SK-N-SH (cell line): ENCODE results near the gene PDIK1L. TPM values are rescaled to one million over a fixed set of nuclear protein-coding genes. Genes with fewer than 3 reads are reported as not detected.

Experiments used
- CTCF ChIA-PET: fragments of 300-600, 350-600 bp; formaldehyde crosslinking; extraction: SDS; loops from one replicate; lab custom pipeline; 2021; lab: Yijun Ruan, JAX
- POLR2A ChIA-PET: fragments of 350-600 bp; sonication (Branson Sonifier 250); formaldehyde crosslinking; extraction: SDS; loops from one replicate; lab custom pipeline; 2020; ENCODE audit warnings: antibody characterized with exemption, inconsistent platforms; lab: Yijun Ruan, JAX
- DNase-seq: peaks from one replicate; pipeline ENCODE4 v3.0.0; 2012
- H2AFZ ChIP-seq: fragments of 200-600 bp; sonication (generic); 2 replicates; pipeline ENCODE4 v1.8.1; 2016; ENCODE audit warnings: antibody characterized with exemption, mild to moderate bottlenecking, low read depth
- H3F3A ChIP-seq: fragments of 200-600 bp; sonication (generic); replicated peaks from 2 replicates; pipeline ENCODE3; 2016; ENCODE audit warnings: antibody characterized with exemption, mild to moderate bottlenecking; ENCODE audit not compliant: insufficient read depth
- H3K27ac ChIP-seq, 2 experiments: fragments of 200-500 bp in 1 of 2; fragments of 200-600 bp in 1 of 2; sonication (Bioruptor generic) in 1 of 2; sonication (generic), shearing (Covaris generic) in 1 of 2; 2 replicates each; pipeline versions ENCODE4 v1.5.1 to v1.6.1; 2014 to 2016; ENCODE audit warnings: low read depth in 2 of 2, inconsistent platforms in 1 of 2, low read length in 1 of 2, mild to moderate bottlenecking in 1 of 2, mixed read lengths in 1 of 2
- H3K27me3 ChIP-seq: fragments of 200-600 bp; sonication (generic), shearing (Covaris generic); 2 replicates; pipeline ENCODE4 v1.6.1; 2016; ENCODE audit warnings: mixed run types; ENCODE audit not compliant: insufficient read depth
- H3K36me3 ChIP-seq, 2 experiments: fragments of 200-500 bp in 1 of 2; fragments of 200-600 bp in 1 of 2; sonication (Bioruptor generic) in 1 of 2; sonication (generic) in 1 of 2; replicated peaks in 1 of 2; 2 replicates each; pipeline versions ENCODE3 to v1.5.1; 2014 to 2016; ENCODE audit warnings: low read length in 1 of 2, mild to moderate bottlenecking in 1 of 2; ENCODE audit not compliant: insufficient read depth in 2 of 2, control insufficient read depth in 1 of 2
- H3K4me1 ChIP-seq, 2 experiments: fragments of 200-500 bp in 1 of 2; fragments of 200-600 bp in 1 of 2; sonication (Bioruptor generic) in 1 of 2; sonication (generic), shearing (Covaris generic) in 1 of 2; 2 replicates each; pipeline versions ENCODE4 v1.5.1 to v1.6.1; 2014 to 2016; ENCODE audit warnings: low read depth in 1 of 2, low read length in 1 of 2, mixed run types in 1 of 2; ENCODE audit not compliant: insufficient read depth in 2 of 2, control insufficient read depth in 1 of 2
- H3K4me2 ChIP-seq: fragments of 200-600 bp; sonication (generic), shearing (Covaris generic); 2 replicates; pipeline ENCODE4 v1.6.1; 2017; ENCODE audit warnings: mixed run types
- H3K4me3 ChIP-seq, 2 experiments: fragments of 200-500 bp in 1 of 2; fragments of 200-600 bp in 1 of 2; sonication (Bioruptor generic) in 1 of 2; sonication (generic), shearing (Covaris generic) in 1 of 2; 2 replicates each; pipeline versions ENCODE4 v1.5.1 to v1.8.1; 2014 to 2016; ENCODE audit warnings: low read depth in 2 of 2, inconsistent platforms in 1 of 2, low read length in 1 of 2, mild to moderate bottlenecking in 1 of 2, mixed read lengths in 1 of 2, moderate library complexity in 1 of 2
- H3K79me2 ChIP-seq: fragments of 200-600 bp; sonication (generic); 2 replicates; pipeline ENCODE4 v1.8.1; 2017; ENCODE audit warnings: mild to moderate bottlenecking; ENCODE audit not compliant: insufficient read depth
- H3K9ac ChIP-seq: fragments of 200-600 bp; sonication (generic); 2 replicates; pipeline ENCODE4 v1.6.1; 2017; ENCODE audit warnings: mixed run types
- H3K9me2 ChIP-seq: fragments of 200-600 bp; sonication (generic); 2 replicates; pipeline ENCODE4 v1.6.1; 2017; ENCODE audit warnings: mixed run types
- H3K9me3 ChIP-seq: fragments of 200-600 bp; sonication (generic); 2 replicates; pipeline ENCODE4 v1.6.1; 2017; ENCODE audit warnings: mixed run types, mild to moderate bottlenecking, moderate library complexity
- H4K20me1 ChIP-seq: fragments of 200-600 bp; sonication (generic); 2 replicates; pipeline ENCODE4 v1.6.1; 2017; ENCODE audit warnings: mild to moderate bottlenecking, mixed run types; ENCODE audit not compliant: insufficient read depth
- CHD2 ChIP-seq: fragments of 150-350 bp; IDR thresholded peaks from 2 replicates; pipeline ENCODE4 v1.6.1; 2018; ENCODE audit warnings: low read length; ENCODE audit not compliant: partially characterized antibody
- EP300 ChIP-seq, 2 experiments: IDR thresholded peaks; 2 replicates each; pipeline versions ENCODE4 v1.4.0 to v1.6.1; 2012; ENCODE audit warnings: borderline replicate concordance in 1 of 2, low read depth in 1 of 2, low read length in 1 of 2
- EZH2phosphoT487 ChIP-seq: fragments of 200-600 bp; sonication (generic); IDR thresholded peaks from 2 replicates; pipeline ENCODE4 v1.6.1; 2017; ENCODE audit warnings: low read depth, mixed run types, mild to moderate bottlenecking, antibody characterized with exemption, moderate library complexity, borderline replicate concordance
- FOSL2 ChIP-seq: IDR thresholded peaks from 2 replicates; pipeline ENCODE4 v1.4.0; 2012; ENCODE audit warnings: low read depth, mild to moderate bottlenecking, moderate library complexity, borderline replicate concordance
- FOXJ3 ChIP-seq: sonication (generic); formaldehyde crosslinking; IDR thresholded peaks from 2 replicates; pipeline ENCODE4 v1.5.1; 2020; ENCODE audit warnings: mild to moderate bottlenecking, missing genetic modification reagents
- GATA2 ChIP-seq: sonication (generic); formaldehyde crosslinking; IDR thresholded peaks from 2 replicates; pipeline ENCODE4 v1.5.0; 2020; ENCODE audit warnings: mild to moderate bottlenecking, missing genetic modification reagents
- IRF3 ChIP-seq: fragments of 150-350 bp; IDR thresholded peaks from 2 replicates; pipeline ENCODE4 v1.6.1; 2016; ENCODE audit warnings: mild to moderate bottlenecking, low read depth, low read length
- JUND ChIP-seq: IDR thresholded peaks from 2 replicates; pipeline ENCODE4 v1.4.0; 2012
- MEF2A ChIP-seq: IDR thresholded peaks from 2 replicates; pipeline ENCODE4 v1.4.0; 2012; ENCODE audit warnings: low read depth, borderline replicate concordance
- MXI1 ChIP-seq: IDR thresholded peaks from 2 replicates; pipeline ENCODE4 v1.6.1; 2012; ENCODE audit warnings: mild to moderate bottlenecking, low read depth, low read length, improper control_type of control experiment
- PBX3 ChIP-seq: IDR thresholded peaks from 2 replicates; pipeline ENCODE4; 2012
- POLR2AphosphoS5 ChIP-seq: IDR thresholded peaks from 2 replicates; pipeline ENCODE4 v1.6.1; 2012; ENCODE audit warnings: low read depth, low read length
- RAD21 ChIP-seq: IDR thresholded peaks from 2 replicates; pipeline ENCODE4 v1.6.1; 2012; ENCODE audit warnings: mild to moderate bottlenecking, low read length
- RFX5 ChIP-seq: IDR thresholded peaks from 2 replicates; pipeline ENCODE4 v1.6.1; 2012; ENCODE audit warnings: mild to moderate bottlenecking, improper control_type of control experiment, low read length
- SIN3A ChIP-seq: IDR thresholded peaks from 2 replicates; pipeline ENCODE4 v1.6.1; 2012; ENCODE audit warnings: low read depth, mild to moderate bottlenecking, low read length, moderate library complexity, borderline replicate concordance
- SMC3 ChIP-seq: IDR thresholded peaks from 2 replicates; pipeline ENCODE4 v1.6.1; 2012; ENCODE audit warnings: low read depth, low read length, improper control_type of control experiment
- TAF1 ChIP-seq: IDR thresholded peaks from 2 replicates; pipeline ENCODE4 v1.6.1; 2012; ENCODE audit warnings: low read depth, mild to moderate bottlenecking, low read length, moderate library complexity, borderline replicate concordance
- TEAD4 ChIP-seq: IDR thresholded peaks from 2 replicates; pipeline ENCODE4 v1.4.0; 2012; ENCODE audit warnings: mild to moderate bottlenecking, borderline replicate concordance; ENCODE audit not compliant: insufficient read depth
- YY1 ChIP-seq: IDR thresholded peaks from 2 replicates; pipeline ENCODE4 v1.4.0; 2012; ENCODE audit warnings: low read depth, mild to moderate bottlenecking
- WGBS: methylation state at CpG from one replicate; pipeline ENCODE4 v1.1.6; 2017; ENCODE audit warnings: low lambda C conversion rate; 5-methylcytosine and 5-hydroxymethylcytosine counted together
- polyA plus RNA-seq, 3 experiments: library from polyadenylated mRNA; depleted of rRNA; stranded (reverse); fragments of >200 nt; gene quantifications; 2 replicates each; pipeline ENCODE4 v1.2.3, GENCODE V29; 2012
- TF ChIP-seq, protein P1 (sequence below): IDR thresholded peaks from 2 replicates; pipeline ENCODE4 v1.4.0; 2012; ENCODE audit warnings: low read depth, borderline replicate concordance

PDIK1L gene
- polyA plus RNA-seq, 1 of the 3 experiments (the other 2 are of a cell fraction), result 1.2 TPM

DNA sequence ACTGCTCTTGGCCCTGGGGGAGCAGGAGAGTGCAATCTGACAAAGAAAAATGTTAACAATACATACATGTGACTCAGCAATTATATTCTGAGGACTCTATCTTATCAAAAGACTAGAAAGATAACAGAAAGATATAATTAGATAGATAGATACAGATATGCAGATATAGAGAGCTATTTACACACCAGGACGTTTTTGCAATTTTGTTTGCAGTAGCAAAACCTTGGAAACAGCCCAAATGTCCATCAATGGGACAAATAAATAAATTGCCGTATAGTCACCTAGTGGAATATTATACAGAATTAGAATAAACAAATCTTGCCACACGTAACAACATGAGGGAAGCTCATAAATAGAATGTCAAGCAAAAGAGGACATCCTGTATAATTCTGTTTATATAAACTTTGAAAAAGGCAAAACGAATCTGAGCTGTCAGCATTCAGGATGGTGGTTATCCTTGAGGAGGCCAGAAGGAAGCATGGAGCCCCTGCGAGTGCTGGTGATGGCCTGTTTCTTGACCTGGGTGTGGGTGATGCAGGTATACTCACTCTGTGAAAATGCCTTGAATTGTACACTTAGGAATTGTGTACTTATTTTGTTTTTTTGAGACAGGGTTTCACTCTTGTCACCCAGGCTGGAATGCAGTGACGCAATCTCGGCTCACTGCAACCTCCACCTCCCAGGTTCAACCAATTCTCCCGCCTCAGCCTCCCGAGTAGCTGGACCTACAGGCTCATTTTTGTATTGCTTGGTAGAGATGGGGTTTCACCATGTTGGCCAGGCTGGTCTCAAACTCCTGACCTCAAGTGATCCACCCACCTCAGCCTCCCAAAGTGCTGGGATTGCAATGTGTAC is 31.4 kb upstream of the PDIK1L start:
- TF ChIP-seq FOSL2 (no peak), YY1 (no peak), FOXJ3 (no peak), TEAD4 (no peak), GATA2 (CRISPR knock-in tag) (no peak), JUND (no peak), EP300 (IDR thresholded peaks at IDR 0.05; ENCODE audit: borderline replicate concordance in 1 of 2, low read depth in 1 of 2, low read length in 1 of 2) (no peak), RAD21 (no peak), MEF2A (no peak), SMC3 (no peak), CHD2 (no peak), POLR2AphosphoS5 (no peak), SIN3A (no peak), MXI1 (no peak), RFX5 (no peak), EZH2phosphoT487 (no peak)
- TF ChIP-seq, protein P1, sequence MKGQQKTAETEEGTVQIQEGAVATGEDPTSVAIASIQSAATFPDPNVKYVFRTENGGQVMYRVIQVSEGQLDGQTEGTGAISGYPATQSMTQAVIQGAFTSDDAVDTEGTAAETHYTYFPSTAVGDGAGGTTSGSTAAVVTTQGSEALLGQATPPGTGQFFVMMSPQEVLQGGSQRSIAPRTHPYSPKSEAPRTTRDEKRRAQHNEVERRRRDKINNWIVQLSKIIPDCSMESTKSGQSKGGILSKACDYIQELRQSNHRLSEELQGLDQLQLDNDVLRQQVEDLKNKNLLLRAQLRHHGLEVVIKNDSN, result no peak
- no peak overlapping the region for H3K27ac ChIP-seq
- H2AFZ ChIP-seq, result no peak overlapping the region
- no peaks in the 10 kb centered on the region for H3K9me3 ChIP-seq
- H3K4me3 ChIP-seq, result no peak overlapping the region
- H3K27me3 ChIP-seq, result peaks cover 10% of the 10 kb centered on the region
- WGBS, result 72% methylated on average over 9 of the region's 9 CpGs
- no peak for DNase-seq
- H3K4me2 ChIP-seq, result no peak overlapping the region
- no peaks in the 10 kb centered on the region for H3K9me2 ChIP-seq
- no peaks in the 10 kb centered on the region for H3K4me1 ChIP-seq
- no peaks in the 10 kb centered on the region for H3F3A ChIP-seq
- POLR2A ChIA-PET, result no interaction called here
- CTCF ChIA-PET, result interaction anchor here (0.9 to 2.2 kb wide), 5 partner anchors 22 to 337 kb away, joined by 3 to 7 read pairs (median 4); no protein-coding TSS in a partner anchor
- no peaks in the 10 kb centered on the region for H3K36me3 ChIP-seq
- H3K79me2 ChIP-seq, result no peaks in the 10 kb centered on the region
- H3K9ac ChIP-seq, result no peak overlapping the region
- H4K20me1 ChIP-seq, result no peaks in the 10 kb centered on the region

- H3K36me3 ChIP-seq, result no peaks in the 10 kb centered on the region
- no peaks in the 10 kb centered on the region for H3K4me1 ChIP-seq
- no peaks in the 10 kb centered on the region for H3F3A ChIP-seq
- no peaks in the 10 kb centered on the region for H3K9me3 ChIP-seq
- no peaks in the 10 kb centered on the region for H3K9me2 ChIP-seq
- ChIA-PET CTCF (interaction anchor here (0.9 to 2.2 kb wide), 3 partner anchors 22 to 64 kb away, joined by 3 to 7 read pairs (median 5); no protein-coding TSS in a partner anchor), POLR2A (no interaction called here)
- no peak overlapping the region for H3K4me3 ChIP-seq
- WGBS, result 60% methylated on average over 3 of the region's 8 CpGs
- H3K27me3 ChIP-seq, result peaks cover 13% of the 10 kb centered on the region
- no peak overlapping the region for H3K9ac ChIP-seq
- no peak overlapping the region for H3K27ac ChIP-seq
- H3K4me2 ChIP-seq, result no peak overlapping the region
- no peaks in the 10 kb centered on the region for H4K20me1 ChIP-seq
- DNase-seq, result no peak
- no peak overlapping the region for H2AFZ ChIP-seq
- no peaks in the 10 kb centered on the region for H3K79me2 ChIP-seq
- no peak for TF ChIP-seq SIN3A
- TF ChIP-seq TAF1, result no peak
- no peak for TF ChIP-seq IRF3
- TF ChIP-seq PBX3, result no peak
- no peak for TF ChIP-seq MXI1
- TF ChIP-seq EP300 (IDR thresholded peaks at IDR 0.05; ENCODE audit: borderline replicate concordance in 1 of 2, low read depth in 1 of 2, low read length in 1 of 2), result no peak
Observed at GRCh38 chr1:26081267-26082019, 30.2 kb upstream of the PDIK1L start.
